Uterus (tissue), 2 donors: Measurements from ENCODE around the gene ZBTB40.

Source experiments
- POLR2A ChIP-seq, 2 donors: fragments of 450-650 bp; IDR thresholded peaks; one replicate each; pipeline ENCODE4 v1.6.1; 2016; ENCODE audit warnings: antibody characterized with exemption in 2 of 2, mild to moderate bottlenecking in 1 of 2, moderate library complexity in 1 of 2
- TF ChIP-seq, protein P1 (sequence below), 4 experiments: fragments of 200-600 bp in 2 of 4; fragments of 450-650 bp in 2 of 4; sonication (generic) in 2 of 4; IDR thresholded peaks; one replicate each; pipeline ENCODE4 v1.5.1; 2016 to 2019; ENCODE audit warnings: antibody characterized with exemption in 4 of 4, mild to moderate bottlenecking in 2 of 4, moderate library complexity in 1 of 4

DNA sequence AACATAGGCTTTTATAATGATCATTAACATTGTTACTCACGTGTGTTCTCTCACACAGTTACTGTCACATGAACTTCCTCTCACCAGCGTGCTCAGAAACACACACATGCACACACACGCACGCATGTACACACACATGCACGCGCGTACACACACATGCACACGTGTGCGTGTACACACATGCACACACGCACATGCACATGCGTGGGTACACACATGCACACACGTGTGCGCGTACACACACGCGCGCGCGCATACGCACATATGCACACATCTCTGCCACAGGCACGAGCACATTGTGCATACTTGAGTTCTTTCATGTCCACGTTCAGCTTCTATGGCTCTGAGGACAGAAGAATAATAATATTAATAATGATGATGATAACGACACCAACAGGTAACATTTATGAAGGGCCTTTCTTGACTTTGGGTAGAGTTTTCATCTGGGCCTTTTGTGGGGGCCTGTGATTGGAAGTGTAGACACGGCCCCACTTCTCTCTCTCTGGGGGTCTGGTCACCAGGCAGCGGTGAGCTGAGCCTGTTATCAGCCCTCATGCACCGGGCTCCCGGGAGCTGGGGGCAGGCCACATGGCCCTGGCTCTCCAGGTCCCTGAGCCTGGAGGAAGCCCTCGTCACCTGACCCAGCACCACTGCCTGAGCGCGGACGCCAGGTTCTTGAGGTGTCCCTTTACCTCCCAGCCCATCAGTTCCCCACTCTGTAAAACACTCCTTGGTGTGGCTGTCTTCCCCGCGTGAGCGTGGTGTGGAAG is 118.7 kb downstream of the ZBTB40 start:
- TF ChIP-seq, protein P1, sequence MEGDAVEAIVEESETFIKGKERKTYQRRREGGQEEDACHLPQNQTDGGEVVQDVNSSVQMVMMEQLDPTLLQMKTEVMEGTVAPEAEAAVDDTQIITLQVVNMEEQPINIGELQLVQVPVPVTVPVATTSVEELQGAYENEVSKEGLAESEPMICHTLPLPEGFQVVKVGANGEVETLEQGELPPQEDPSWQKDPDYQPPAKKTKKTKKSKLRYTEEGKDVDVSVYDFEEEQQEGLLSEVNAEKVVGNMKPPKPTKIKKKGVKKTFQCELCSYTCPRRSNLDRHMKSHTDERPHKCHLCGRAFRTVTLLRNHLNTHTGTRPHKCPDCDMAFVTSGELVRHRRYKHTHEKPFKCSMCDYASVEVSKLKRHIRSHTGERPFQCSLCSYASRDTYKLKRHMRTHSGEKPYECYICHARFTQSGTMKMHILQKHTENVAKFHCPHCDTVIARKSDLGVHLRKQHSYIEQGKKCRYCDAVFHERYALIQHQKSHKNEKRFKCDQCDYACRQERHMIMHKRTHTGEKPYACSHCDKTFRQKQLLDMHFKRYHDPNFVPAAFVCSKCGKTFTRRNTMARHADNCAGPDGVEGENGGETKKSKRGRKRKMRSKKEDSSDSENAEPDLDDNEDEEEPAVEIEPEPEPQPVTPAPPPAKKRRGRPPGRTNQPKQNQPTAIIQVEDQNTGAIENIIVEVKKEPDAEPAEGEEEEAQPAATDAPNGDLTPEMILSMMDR (IDR thresholded peaks at IDR 0.05), result no peak
- no peak for TF ChIP-seq POLR2A (IDR thresholded peaks at IDR 0.05)
